IMR-90 (cell line): ENCODE measurements around the gene CTNNA1. TPM values are rescaled to one million over a fixed set of nuclear protein-coding genes. Genes with fewer than 3 reads are reported as not detected.

Experiments
- ATAC-seq: fragments of 200-7000 bp; cut with Tn5 transposase; 2 replicates; pipeline ENCODE4 v1.9.1; 2020; ENCODE audit warnings: low read depth, mild to moderate bottlenecking, moderate library complexity
- BruUV-seq: library from RNA; stranded (reverse); fragments of 400-500 nt; replicated peaks from 2 replicates; lab custom pipeline; 2021; lab: Mats Ljungman, UMichigan
- CTCF ChIA-PET: fragments of 300-600 bp; formaldehyde crosslinking; extraction: SDS; loops from one replicate; lab custom pipeline; 2021; ENCODE audit warnings: antibody characterized with exemption; lab: Yijun Ruan, JAX
- POLR2A ChIA-PET: fragments of 300-600 bp; sonication (Branson Sonifier 250); formaldehyde crosslinking; loops from one replicate; lab custom pipeline; 2022; ENCODE audit warnings: antibody characterized with exemption; ENCODE audit not compliant: unreplicated experiment; lab: Charles Lee
- DNase-seq: peaks from one replicate; pipeline ENCODE4 v3.0.0; 2013
- H2AFZ ChIP-seq: replicated peaks from 2 replicates; pipeline ENCODE3; 2013; ENCODE audit warnings: low read length, mild to moderate bottlenecking; ENCODE audit not compliant: poor library complexity
- H2AK5ac ChIP-seq: 2 replicates; pipeline ENCODE4 v1.6.1; 2013; ENCODE audit warnings: low read depth, low read length, inconsistent platforms
- H2AK9ac ChIP-seq: replicated peaks from 2 replicates; pipeline ENCODE3; 2013; ENCODE audit warnings: mild to moderate bottlenecking, low read depth, low read length, moderate library complexity; ENCODE audit not compliant: poor library complexity
- H2BK120ac ChIP-seq: 2 replicates; pipeline ENCODE4 v1.6.1; 2013; ENCODE audit warnings: low read depth, low read length, inconsistent platforms
- H2BK15ac ChIP-seq: 3 replicates; pipeline ENCODE4 v1.6.1; 2013; ENCODE audit warnings: low read depth, low read length, inconsistent platforms
- H2BK20ac ChIP-seq: 2 replicates; pipeline ENCODE4 v1.6.1; 2013; ENCODE audit warnings: low read depth, mild to moderate bottlenecking, inconsistent platforms, low read length, moderate library complexity
- H2BK5ac ChIP-seq: 2 replicates; pipeline ENCODE4 v1.6.1; 2013; ENCODE audit warnings: mild to moderate bottlenecking, low read depth, low read length, inconsistent platforms; ENCODE audit not compliant: poor library complexity, severe bottlenecking
- H3K14ac ChIP-seq: replicated peaks from 2 replicates; pipeline ENCODE4 v1.6.1; 2013; ENCODE audit warnings: low read depth, low read length, inconsistent platforms
- H3K18ac ChIP-seq: 2 replicates; pipeline ENCODE4 v1.6.1; 2013; ENCODE audit warnings: low read depth, low read length, control low read depth
- H3K23ac ChIP-seq: 2 replicates; pipeline ENCODE4 v1.6.1; 2013; ENCODE audit warnings: low read depth, low read length, inconsistent platforms
- H3K27ac ChIP-seq: 2 replicates; pipeline ENCODE4 v1.5.1; 2013; ENCODE audit warnings: mild to moderate bottlenecking, control low read depth, low read length; ENCODE audit not compliant: insufficient read depth
- H3K27me3 ChIP-seq: 2 replicates; pipeline ENCODE4 v1.6.1; 2013; ENCODE audit warnings: low read length; ENCODE audit not compliant: control insufficient read depth, insufficient read depth
- H3K36me3 ChIP-seq: 2 replicates; pipeline ENCODE4 v1.6.1; 2013; ENCODE audit warnings: low read length, mixed read lengths; ENCODE audit not compliant: control insufficient read depth, insufficient read depth
- H3K4ac ChIP-seq: 2 replicates; pipeline ENCODE4 v1.6.1; 2013; ENCODE audit warnings: low read depth, low read length, inconsistent platforms
- H3K4me1 ChIP-seq: 2 replicates; pipeline ENCODE4 v1.6.1; 2013; ENCODE audit warnings: low read length, mixed read lengths; ENCODE audit not compliant: control insufficient read depth, insufficient read depth
- H3K4me2 ChIP-seq: 2 replicates; pipeline ENCODE4 v1.6.1; 2013; ENCODE audit warnings: low read depth, mild to moderate bottlenecking, control low read depth, low read length, moderate library complexity
- H3K4me3 ChIP-seq: 2 replicates; pipeline ENCODE4 v1.5.1; 2013; ENCODE audit warnings: low read depth, mild to moderate bottlenecking, control low read depth, low read length, moderate library complexity; ENCODE audit not compliant: insufficient read depth
- H3K56ac ChIP-seq: 2 replicates; pipeline ENCODE4 v1.6.1; 2013; ENCODE audit warnings: low read length, inconsistent platforms; ENCODE audit not compliant: insufficient read depth; ENCODE audit errors: extremely low read depth
- H3K79me1 ChIP-seq, 2 experiments: 2 replicates each; pipeline ENCODE4 v1.6.1; 2013; ENCODE audit warnings: low read length in 2 of 2, inconsistent platforms in 1 of 2, low read depth in 1 of 2
- H3K9ac ChIP-seq: 2 replicates; pipeline ENCODE4 v1.6.1; 2013; ENCODE audit warnings: low read depth, low read length, control low read depth
- H3K9me1 ChIP-seq: 2 replicates; pipeline ENCODE4 v1.6.1; 2013; ENCODE audit warnings: low read length, inconsistent platforms; ENCODE audit not compliant: insufficient read depth
- H3K9me3 ChIP-seq: 2 replicates; pipeline ENCODE4 v1.6.1; 2013; ENCODE audit warnings: low read length; ENCODE audit not compliant: control insufficient read depth, insufficient read depth
- H4K20me1 ChIP-seq: 2 replicates; pipeline ENCODE4 v1.6.1; 2013; ENCODE audit warnings: low read length, inconsistent platforms; ENCODE audit not compliant: insufficient read depth
- H4K5ac ChIP-seq: 2 replicates; pipeline ENCODE4 v1.6.1; 2013; ENCODE audit warnings: mild to moderate bottlenecking, low read depth, low read length, control low read depth
- H4K8ac ChIP-seq, 2 experiments: 2 replicates each; pipeline ENCODE4 v1.6.1; 2013; ENCODE audit warnings: low read depth in 2 of 2, low read length in 2 of 2, control low read depth in 1 of 2, inconsistent platforms in 1 of 2
- H4K91ac ChIP-seq: 2 replicates; pipeline ENCODE4 v1.6.1; 2013; ENCODE audit warnings: low read depth, low read length, inconsistent platforms; ENCODE audit not compliant: insufficient read depth
- BHLHE40 ChIP-seq: fragments of 150-350 bp; IDR thresholded peaks from 2 replicates; pipeline ENCODE4 v1.6.1; 2016; ENCODE audit warnings: mild to moderate bottlenecking, low read depth, low read length
- CEBPB ChIP-seq: IDR thresholded peaks from 2 replicates; pipeline ENCODE4 v1.6.1; 2012; ENCODE audit warnings: low read depth, low read length, improper control_type of control experiment
- CHD1 ChIP-seq: IDR thresholded peaks from 2 replicates; pipeline ENCODE4 v1.6.1; 2012; ENCODE audit warnings: low read depth, low read length, improper control_type of control experiment
- FOS ChIP-seq: fragments of 150-350 bp; IDR thresholded peaks from 2 replicates; pipeline ENCODE4 v1.6.1; 2016; ENCODE audit warnings: low read depth, low read length
- MAFK ChIP-seq: IDR thresholded peaks from 2 replicates; pipeline ENCODE4 v1.6.1; 2012; ENCODE audit warnings: low read depth, low read length, improper control_type of control experiment
- MAZ ChIP-seq: IDR thresholded peaks from 2 replicates; pipeline ENCODE4 v1.6.1; 2012; ENCODE audit warnings: low read depth, mild to moderate bottlenecking, low read length, improper control_type of control experiment, moderate library complexity, borderline replicate concordance
- MXI1 ChIP-seq: IDR thresholded peaks from 2 replicates; pipeline ENCODE4 v1.6.1; 2012; ENCODE audit warnings: low read depth, mild to moderate bottlenecking, low read length, moderate library complexity, borderline replicate concordance
- NFE2L2 ChIP-seq: fragments of 150-350 bp; IDR thresholded peaks from 2 replicates; pipeline ENCODE4 v1.6.1; 2016; ENCODE audit warnings: low read depth, mild to moderate bottlenecking, low read length
- POLR2A ChIP-seq: IDR thresholded peaks from 2 replicates; pipeline ENCODE4 v1.6.1; 2012; ENCODE audit warnings: mild to moderate bottlenecking, low read depth, low read length
- RAD21 ChIP-seq: IDR thresholded peaks from 2 replicates; pipeline ENCODE4 v1.6.1; 2012; ENCODE audit warnings: low read length, improper control_type of control experiment
- RCOR1 ChIP-seq: IDR thresholded peaks from 2 replicates; pipeline ENCODE4 v1.6.1; 2012; ENCODE audit warnings: mild to moderate bottlenecking, low read length, improper control_type of control experiment; ENCODE audit not compliant: insufficient replicate concordance
- RFX5 ChIP-seq: IDR thresholded peaks from 2 replicates; pipeline ENCODE4 v1.8.0; 2012; ENCODE audit warnings: low read depth, mild to moderate bottlenecking, low read length, moderate library complexity
- SMC3 ChIP-seq: fragments of 150-350 bp; IDR thresholded peaks from 2 replicates; pipeline ENCODE4 v1.6.1; 2016; ENCODE audit warnings: low read depth, mild to moderate bottlenecking, antibody characterized with exemption, low read length, moderate library complexity
- whole genome bisulfite sequencing, 2 experiments: methylation state at CpG; one replicate each; pipeline versions ENCODE4 v1.1.5 to v1.1.7; 2013; ENCODE audit warnings: missing lambda C conversion rate in 2 of 2; ENCODE audit not compliant: insufficient read length in 1 of 2; ENCODE audit errors: extremely low coverage in 2 of 2; 5-methylcytosine and 5-hydroxymethylcytosine counted together
- dilution Hi-C: fragments of 300-500 bp; cut with HindIII; formaldehyde crosslinking; loops from one replicate; pipeline ENCODE4 v1.14.3; 2018; ENCODE audit warnings: low sequenced_read_pairs; ENCODE audit not compliant: unreplicated experiment
- in situ Hi-C: fragments of 300-500 bp; cut with MboI; formaldehyde crosslinking; loops from 3 replicates; pipeline ENCODE4 v1.14.3; 2019; ENCODE audit warnings: low sequenced_read_pairs, inconsistent platforms, mixed read lengths
- intact Hi-C: fragments of 100-400 bp; cut with micrococcal nuclease; formaldehyde crosslinking; loops from 2 replicates; pipeline ENCODE4 v1.10.0; 2022
- polyA plus RNA-seq, 3 experiments: library from polyadenylated mRNA; depleted of rRNA; stranded (reverse); fragments of >200 nt; gene quantifications; 2 replicates each; pipeline ENCODE4 v1.2.3, GENCODE V29; 2012; ENCODE audit warnings: low replicate concordance in 1 of 3
- total RNA-seq: library from RNA; depleted of rRNA; stranded (reverse); fragments of >200 nt; gene quantifications from 2 replicates; pipeline ENCODE4 v1.2.3, GENCODE V29; 2012
- TF ChIP-seq, protein P1 (sequence below): fragments of 150-350 bp; IDR thresholded peaks from 2 replicates; pipeline ENCODE4 v1.6.1; 2017; ENCODE audit warnings: mild to moderate bottlenecking, antibody characterized with exemption, low read length, low read depth
- TF ChIP-seq, protein P2 (sequence below): conservative IDR thresholded peaks from 2 replicates; pipeline ENCODE4 v1.5.1; 2012; ENCODE audit warnings: mild to moderate bottlenecking, low read depth, low read length, improper control_type of control experiment
- TF ChIP-seq, protein P3 (sequence below): fragments of 150-350 bp; IDR thresholded peaks from 2 replicates; pipeline ENCODE4 v1.6.1; 2016; ENCODE audit warnings: low read depth, mild to moderate bottlenecking, low read length, moderate library complexity, borderline replicate concordance

CTNNA1 gene
- total and polyA plus RNA-seq, 2 of the 4 experiments (the other 2 are of a cell fraction) = 220 to 471 TPM

DNA sequence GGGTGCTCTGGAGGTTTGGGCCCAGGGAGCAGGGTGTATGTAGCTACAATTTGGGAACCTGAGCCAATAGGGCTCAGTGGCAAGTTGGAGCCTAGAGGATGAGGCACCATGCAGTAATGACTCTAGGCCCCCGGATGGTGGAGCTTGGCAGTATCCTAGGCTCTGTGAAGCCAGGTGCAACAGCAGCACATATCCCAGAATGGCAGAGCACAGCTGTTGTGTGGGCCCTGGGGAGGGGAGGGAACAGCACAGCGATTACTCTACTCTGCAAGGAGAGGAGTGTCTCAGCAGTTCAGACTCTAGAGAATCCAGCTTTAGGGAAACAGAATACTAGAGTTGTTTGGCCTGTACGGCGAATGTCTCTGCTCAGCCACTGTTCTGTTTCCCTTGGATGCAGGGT, 65.9 kb downstream of the CTNNA1 start:
- Histone ChIP-seq H2BK20ac (no peak overlapping the region), H3K4ac (no peak overlapping the region), H3K23ac (peak overlapping the region; percentile 0; the same call in 1 of the 2 replicates), H2BK120ac (no peak overlapping the region), H3K79me1 (peaks cover 20 to 75% of the 10 kb centered on the region in 2 experiments), H4K20me1 (peaks cover 69% of the 10 kb centered on the region), H3K14ac (no peak overlapping the region), H3K9ac (no peak overlapping the region), H2AK5ac (no peak overlapping the region), H3K4me2 (no peak overlapping the region), H3K27me3 (no peaks in the 10 kb centered on the region), H3K9me3 (no peaks in the 10 kb centered on the region), H3K27ac (no peak overlapping the region), H3K9me1 (peaks cover 18% of the 10 kb centered on the region), H3K4me1 (peaks cover 3% of the 10 kb centered on the region), H2AK9ac (no peak overlapping the region), H4K8ac (no peak overlapping the region), H3K36me3 (peaks cover 20% of the 10 kb centered on the region), H3K56ac (no peak overlapping the region), H3K4me3 (no peak overlapping the region), H4K91ac (no peak overlapping the region), H2BK15ac (no peak overlapping the region), H2BK5ac (no peak overlapping the region), H3K18ac (no peak overlapping the region), H2AFZ (peak overlapping the region; percentile 33), H4K5ac (no peak overlapping the region)
- intact Hi-C loops (no loop called here), in situ Hi-C loops (no loop called here), dilution Hi-C loops (no loop called here)
- ChIA-PET POLR2A (no interaction called here), CTCF (interaction anchor here (1.1 kb wide), 1 partner anchor 239 kb away, joined by 3 read pairs; no protein-coding TSS in a partner anchor)
- no TSS peak for BruUV-seq
- ATAC-seq = peak; percentile 40; the same call in 1 of the 2 replicates
- TF ChIP-seq MAZ (no peak), CEBPB (no peak), RCOR1 (no peak), MAFK (no peak), FOS (no peak), RAD21 (no peak), POLR2A (no peak), RFX5 (no peak), MXI1 (no peak), CHD1 (no peak), NFE2L2 (no peak), SMC3 (no peak), BHLHE40 (no peak)
- TF ChIP-seq, protein P1, sequence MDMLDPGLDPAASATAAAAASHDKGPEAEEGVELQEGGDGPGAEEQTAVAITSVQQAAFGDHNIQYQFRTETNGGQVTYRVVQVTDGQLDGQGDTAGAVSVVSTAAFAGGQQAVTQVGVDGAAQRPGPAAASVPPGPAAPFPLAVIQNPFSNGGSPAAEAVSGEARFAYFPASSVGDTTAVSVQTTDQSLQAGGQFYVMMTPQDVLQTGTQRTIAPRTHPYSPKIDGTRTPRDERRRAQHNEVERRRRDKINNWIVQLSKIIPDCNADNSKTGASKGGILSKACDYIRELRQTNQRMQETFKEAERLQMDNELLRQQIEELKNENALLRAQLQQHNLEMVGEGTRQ = no peak
- TF ChIP-seq, protein P2, sequence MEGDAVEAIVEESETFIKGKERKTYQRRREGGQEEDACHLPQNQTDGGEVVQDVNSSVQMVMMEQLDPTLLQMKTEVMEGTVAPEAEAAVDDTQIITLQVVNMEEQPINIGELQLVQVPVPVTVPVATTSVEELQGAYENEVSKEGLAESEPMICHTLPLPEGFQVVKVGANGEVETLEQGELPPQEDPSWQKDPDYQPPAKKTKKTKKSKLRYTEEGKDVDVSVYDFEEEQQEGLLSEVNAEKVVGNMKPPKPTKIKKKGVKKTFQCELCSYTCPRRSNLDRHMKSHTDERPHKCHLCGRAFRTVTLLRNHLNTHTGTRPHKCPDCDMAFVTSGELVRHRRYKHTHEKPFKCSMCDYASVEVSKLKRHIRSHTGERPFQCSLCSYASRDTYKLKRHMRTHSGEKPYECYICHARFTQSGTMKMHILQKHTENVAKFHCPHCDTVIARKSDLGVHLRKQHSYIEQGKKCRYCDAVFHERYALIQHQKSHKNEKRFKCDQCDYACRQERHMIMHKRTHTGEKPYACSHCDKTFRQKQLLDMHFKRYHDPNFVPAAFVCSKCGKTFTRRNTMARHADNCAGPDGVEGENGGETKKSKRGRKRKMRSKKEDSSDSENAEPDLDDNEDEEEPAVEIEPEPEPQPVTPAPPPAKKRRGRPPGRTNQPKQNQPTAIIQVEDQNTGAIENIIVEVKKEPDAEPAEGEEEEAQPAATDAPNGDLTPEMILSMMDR = no peak
- TF ChIP-seq, protein P3, sequence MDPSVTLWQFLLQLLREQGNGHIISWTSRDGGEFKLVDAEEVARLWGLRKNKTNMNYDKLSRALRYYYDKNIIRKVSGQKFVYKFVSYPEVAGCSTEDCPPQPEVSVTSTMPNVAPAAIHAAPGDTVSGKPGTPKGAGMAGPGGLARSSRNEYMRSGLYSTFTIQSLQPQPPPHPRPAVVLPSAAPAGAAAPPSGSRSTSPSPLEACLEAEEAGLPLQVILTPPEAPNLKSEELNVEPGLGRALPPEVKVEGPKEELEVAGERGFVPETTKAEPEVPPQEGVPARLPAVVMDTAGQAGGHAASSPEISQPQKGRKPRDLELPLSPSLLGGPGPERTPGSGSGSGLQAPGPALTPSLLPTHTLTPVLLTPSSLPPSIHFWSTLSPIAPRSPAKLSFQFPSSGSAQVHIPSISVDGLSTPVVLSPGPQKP = no peak
- WGBS, 2 experiments = 100% methylated on average over 2 of the region's 4 CpGs; no CpG with 5 or more reads in 1 of the 2 experiments
- DNase-seq = peak; percentile 21
